ENCODE measurements around the gene MINDY4.

The MINDY4 gene

DNA sequence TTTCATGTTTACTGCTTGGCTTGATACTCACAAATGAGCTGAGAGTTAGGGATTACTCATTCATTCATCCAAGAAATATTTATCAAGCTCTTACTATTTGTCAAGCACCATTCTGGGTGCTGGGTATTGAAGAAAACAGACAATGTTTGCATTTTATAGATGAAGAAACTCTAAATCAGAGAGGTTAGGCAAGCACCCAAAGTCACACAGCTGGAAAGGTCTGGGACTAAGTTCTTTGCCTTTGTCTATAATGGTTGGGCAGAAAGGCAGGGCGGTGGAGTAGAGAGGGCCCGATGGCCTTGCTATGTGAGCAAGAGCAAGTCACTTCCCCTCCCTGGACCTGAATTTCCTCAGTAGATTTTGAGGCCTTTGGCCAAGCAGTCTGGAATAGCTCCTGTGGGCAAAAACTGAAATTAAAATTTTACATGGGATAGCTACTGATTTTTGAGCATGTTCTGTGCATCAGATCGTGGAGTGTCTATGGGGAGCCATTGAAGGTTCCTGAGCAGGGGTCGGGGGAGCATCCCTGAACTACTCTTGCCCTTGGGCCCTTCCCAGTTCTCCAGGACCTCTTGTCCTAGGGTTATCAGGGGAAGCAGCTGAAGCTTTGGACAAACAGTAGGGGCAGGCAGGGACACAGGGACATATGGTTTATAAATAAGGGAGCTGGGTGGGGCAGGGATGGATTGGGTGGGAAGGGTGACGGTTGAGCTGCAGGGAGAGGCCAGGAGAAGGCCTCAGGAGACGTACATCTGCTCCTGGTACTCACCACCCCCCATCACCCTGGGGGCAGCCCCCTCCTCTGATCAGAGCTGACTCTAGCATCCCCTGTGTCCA, 163.7 kb downstream of the MINDY4 start:
- DNase-seq: no peak

DNA sequence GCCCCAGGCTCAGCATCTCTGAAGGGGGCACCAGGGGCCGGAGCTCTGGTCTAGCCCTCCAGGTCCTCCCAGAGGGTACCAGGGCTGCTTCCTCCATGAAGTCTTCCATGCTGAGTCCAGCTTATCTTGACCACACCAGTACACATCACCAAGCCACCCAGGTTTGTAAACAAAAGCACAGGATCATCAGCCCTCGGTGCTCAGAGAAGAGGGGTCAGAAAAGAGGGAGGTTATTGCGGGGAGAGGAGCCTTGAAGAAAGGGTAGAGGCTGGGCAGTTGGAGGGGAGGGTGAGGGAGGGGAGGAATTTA, 164.3 kb downstream of the MINDY4 start:
- no peak for DNase-seq

DNA sequence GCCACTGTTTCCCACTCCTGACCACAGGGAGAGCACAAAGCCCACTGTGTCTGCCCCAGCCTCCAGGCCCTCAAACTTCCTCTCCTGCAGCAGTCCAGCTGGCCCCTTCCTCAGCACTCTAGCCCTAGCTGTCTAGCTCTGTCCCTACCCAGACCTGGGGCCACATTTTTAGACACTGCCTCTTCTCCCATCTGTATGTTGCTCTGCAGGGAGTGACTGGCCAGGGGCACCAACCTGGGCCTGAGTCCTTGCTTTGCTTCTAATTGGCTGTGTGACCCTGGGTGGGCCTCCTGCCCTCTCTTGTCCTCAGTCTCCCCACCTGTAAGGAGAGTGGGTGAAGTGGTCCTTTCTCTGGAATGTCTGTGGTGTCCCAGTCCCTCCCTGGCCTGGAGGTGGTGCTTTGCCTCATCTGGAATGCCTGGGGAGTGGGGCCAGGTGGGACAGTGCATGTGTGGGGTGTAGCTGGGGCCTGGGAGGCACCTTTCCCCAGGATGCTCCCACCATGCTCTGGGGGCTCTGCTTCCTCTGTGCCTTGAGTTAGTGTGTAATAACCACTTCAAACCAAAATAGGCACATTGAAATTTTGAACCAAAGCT, 165.5 kb downstream of the MINDY4 start:
- DNase-seq: no peak

DNA sequence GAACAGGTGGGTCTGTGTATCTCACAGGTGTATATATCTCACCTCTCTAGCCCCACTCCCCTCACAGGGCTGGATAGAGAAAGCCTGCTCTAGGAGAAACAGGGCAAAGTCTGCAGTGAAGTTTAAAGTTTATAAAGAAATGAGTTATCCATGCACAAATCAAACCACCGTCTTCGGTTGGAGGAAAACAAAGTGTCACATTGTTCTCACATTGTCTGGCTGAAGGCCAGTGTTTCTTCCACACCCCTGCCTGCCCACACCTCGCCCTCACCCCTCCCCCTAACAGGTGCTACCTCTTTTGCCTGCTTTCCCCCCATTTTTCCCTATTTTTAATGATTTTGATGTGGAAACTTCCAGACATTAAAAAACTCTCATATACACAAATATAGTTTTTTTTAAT, 166.2 kb downstream of the MINDY4 start:
- no peak for DNase-seq

DNA sequence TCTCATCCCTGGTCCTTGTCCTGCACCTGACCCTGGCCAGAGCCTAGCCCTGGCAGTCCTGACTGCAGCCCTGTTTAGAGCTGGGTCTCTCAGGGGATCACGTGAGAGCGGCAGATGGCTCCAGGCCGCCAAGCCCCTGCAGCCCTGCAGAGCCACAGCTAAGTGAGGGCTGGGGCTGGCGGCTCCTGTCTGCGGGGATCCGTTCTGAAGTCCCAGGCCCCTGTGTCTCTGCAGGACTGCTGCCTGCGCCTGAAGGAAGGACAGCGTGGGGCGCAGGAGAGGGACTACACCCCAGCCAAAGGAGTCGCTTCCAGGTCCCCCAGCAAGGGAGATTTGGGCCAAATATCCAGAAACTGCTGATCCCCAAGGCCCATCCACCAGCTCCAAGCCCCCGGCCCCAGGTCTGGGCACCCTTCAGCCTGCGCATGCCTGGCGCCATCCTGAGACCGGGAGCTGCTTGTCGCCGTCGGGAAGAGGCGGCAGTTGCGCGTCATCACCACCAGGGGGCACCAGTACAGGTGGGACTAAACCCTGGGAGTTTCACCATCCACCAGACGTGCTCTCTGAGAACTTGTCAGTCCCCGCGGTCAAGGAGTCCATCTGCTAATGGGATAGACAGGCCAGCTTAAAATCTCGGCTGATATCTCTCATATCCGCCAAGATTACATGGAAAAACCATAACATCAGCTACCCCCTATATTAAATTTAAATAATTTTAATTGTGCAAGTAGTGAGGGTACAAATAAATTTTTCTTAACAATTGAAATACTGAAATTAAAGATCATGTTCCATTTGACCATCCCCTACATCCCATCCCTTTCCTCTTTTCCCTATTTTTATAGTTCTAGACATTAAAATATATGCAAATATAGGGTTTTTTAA, 167.5 kb downstream of the MINDY4 start:
- DNase-seq: peak; percentile 44 to 60

DNA sequence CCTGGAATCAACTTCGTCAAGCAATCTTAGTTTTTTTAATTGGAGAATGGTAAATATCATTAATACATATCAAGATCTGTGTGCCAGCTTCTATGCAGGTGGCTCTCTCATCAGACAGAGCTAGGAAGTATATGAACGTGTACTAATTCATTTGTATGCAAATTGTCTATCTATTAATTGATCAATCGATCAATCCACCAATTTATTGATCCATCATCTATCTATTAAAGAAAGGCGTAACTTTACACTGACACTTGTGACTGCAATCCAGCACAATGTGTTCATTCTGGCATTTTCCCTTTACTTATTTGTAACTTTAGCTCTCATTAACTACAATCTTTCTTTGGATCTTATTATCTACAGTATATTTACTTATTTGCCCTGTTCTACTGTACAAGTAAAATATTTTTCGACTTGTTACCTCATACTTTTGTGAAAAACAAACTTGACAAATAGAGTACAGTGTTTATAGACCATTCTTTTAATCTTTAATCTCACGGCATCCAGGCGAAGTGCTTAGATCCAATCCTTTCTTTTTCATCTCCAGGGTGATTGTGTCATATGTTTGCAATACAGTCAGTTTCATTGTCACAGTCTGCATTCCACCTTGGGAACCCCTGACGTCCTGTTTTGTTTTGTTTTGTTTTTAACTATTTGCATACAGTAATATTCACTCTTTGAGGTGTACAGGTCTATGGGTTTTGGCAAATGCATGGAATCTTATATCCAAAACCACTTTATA, 170.5 kb downstream of the MINDY4 start:
- DNase-seq: no peak

All from Kasumi-1 (cell line).